H1 (cell line): ENCODE results near the gene PACS1. TPM values are rescaled to one million over a fixed set of nuclear protein-coding genes. Genes with fewer than 3 reads are reported as not detected.

ENCODE experiments used
- ATF3 ChIP-seq: IDR thresholded peaks from 2 replicates; pipeline ENCODE4 v1.6.1; 2011; ENCODE audit warnings: low read depth, mild to moderate bottlenecking, low read length; ENCODE audit not compliant: insufficient read depth
- POU5F1 ChIP-seq: IDR thresholded peaks from 2 replicates; pipeline ENCODE4 v1.6.1; 2011; ENCODE audit warnings: low read depth, mild to moderate bottlenecking, low read length, moderate library complexity
- ZNF274 ChIP-seq: IDR thresholded peaks from 2 replicates; pipeline ENCODE4 v1.7.0; 2012; ENCODE audit warnings: low read length, borderline replicate concordance; ENCODE audit errors: extremely low read depth
- polyA plus RNA-seq, 7 experiments: library from polyadenylated mRNA; depleted of rRNA in 3 of 7; stranded (reverse) in 5 of 7; unstranded in 2 of 7; fragments of >200 nt in 5 of 7; fragments of 200-250 nt in 2 of 7; gene quantifications; 1 replicate in 5 of 7; 2 replicates in 1 of 7; 4 replicates in 1 of 7; pipeline versions ENCODE4 v1.2.1 to v1.2.3, GENCODE V29; 2011 to 2013; ENCODE audit warnings: missing spikeins in 2 of 7, mixed read lengths in 2 of 7
- total RNA-seq: library from RNA; stranded (reverse); fragmentation: NEBNext Ultra II Directional; extraction: Animal tissue kit (Norgen Biotek cat#: 25700); gene quantifications from 2 replicates; pipeline ENCODE4 v1.2.1, GENCODE V29; 2021
- TF ChIP-seq, protein P1 (sequence below): IDR thresholded peaks from 2 replicates; pipeline ENCODE4 v1.6.1; 2012; ENCODE audit warnings: low read length, inconsistent platforms

PACS1 gene
- total and polyA plus RNA-seq, 2 of the 8 experiments (the other 6 are each of a cell fraction or from before 2014, with no cell fraction given) = 11.5 to 36.0 TPM

DNA sequence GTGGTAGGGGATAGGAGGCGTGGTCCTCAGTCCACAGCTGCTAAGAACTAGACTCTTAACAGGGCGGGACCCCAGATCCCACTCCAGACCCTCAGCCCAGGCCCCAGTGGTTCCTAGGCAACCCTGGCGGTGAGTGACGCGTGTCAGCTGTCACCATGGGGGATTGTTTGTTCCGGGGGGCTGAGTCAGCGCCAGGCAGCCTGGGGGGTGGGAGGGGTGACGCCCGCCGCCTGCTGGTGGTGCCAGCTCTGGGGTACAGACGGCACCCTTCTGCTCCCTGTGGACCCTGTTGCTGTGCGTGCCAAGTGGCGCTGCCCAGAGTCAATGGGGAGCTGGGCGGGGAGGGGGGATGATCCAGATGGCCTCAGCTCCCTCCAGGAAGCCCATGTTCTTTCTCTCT is 210.4 kb downstream of the PACS1 start (continued):
- TF ChIP-seq, protein P1, sequence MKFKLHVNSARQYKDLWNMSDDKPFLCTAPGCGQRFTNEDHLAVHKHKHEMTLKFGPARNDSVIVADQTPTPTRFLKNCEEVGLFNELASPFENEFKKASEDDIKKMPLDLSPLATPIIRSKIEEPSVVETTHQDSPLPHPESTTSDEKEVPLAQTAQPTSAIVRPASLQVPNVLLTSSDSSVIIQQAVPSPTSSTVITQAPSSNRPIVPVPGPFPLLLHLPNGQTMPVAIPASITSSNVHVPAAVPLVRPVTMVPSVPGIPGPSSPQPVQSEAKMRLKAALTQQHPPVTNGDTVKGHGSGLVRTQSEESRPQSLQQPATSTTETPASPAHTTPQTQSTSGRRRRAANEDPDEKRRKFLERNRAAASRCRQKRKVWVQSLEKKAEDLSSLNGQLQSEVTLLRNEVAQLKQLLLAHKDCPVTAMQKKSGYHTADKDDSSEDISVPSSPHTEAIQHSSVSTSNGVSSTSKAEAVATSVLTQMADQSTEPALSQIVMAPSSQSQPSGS = no peak
- no peak for TF ChIP-seq POU5F1
- TF ChIP-seq ZNF274 = no peak
- no peak for TF ChIP-seq ATF3
